AG08396 (cell line): Measurements from ENCODE around the gene ST6GALNAC4.
A peak's percentile ranks its signal among the peaks of the same experiment; 100 is the strongest.

Source experiments
- DNase-seq: peaks from one replicate; pipeline ENCODE4 v3.0.0; 2012; ENCODE audit warnings: low spot score, mixed read lengths

Gene ST6GALNAC4

DNA sequence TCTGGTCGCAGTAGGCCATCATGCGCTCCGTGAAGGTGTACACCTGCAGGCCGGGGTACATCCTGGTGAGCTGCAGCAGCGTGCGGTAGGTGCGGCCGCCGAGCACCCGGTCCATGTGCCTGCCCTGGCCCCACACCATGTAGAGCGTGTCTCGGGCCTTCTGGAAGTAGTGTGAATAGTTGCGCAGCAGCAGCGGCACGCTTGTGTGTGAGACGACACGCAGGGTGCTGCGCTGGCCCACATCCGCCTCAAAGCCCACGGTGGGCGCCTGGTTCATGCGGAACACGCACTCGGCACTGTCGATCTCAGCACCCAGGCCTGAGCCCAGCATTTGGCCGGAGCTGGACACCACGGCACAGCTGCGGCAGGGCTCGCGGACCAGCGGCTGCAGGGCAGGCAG lies 4.5 kb downstream of the ST6GALNAC4 start:
- no peak for DNase-seq

DNA sequence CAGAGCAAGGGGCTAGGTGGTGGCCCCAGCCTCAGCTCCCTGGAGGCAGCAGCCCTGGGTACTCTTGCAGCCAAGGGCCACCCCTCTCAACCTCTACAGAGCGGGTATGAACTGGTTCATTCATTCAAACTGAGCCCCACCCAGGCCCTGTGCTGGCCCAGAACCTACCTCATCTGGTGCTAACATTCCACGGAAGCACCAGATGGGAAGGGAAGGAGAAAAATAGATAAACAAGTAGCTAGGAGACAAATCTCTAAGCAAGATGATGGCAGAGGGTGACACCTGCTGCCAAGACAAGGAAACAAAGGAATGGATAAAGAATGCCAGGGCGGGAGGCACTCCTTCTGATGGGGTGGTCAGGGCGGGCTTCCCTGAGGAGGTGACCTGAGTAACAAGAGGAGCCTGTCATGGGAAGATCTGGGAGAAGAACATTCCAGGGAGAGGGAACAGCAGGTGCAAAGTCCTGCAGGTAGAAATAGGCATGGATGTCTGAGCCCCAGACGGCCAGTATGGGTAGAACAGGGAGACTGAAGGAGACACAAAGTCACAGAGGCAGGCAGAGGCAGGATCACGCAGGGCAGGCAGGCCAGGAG lies 6.1 kb downstream of the ST6GALNAC4 start:
- peak; percentile 43 for DNase-seq

DNA sequence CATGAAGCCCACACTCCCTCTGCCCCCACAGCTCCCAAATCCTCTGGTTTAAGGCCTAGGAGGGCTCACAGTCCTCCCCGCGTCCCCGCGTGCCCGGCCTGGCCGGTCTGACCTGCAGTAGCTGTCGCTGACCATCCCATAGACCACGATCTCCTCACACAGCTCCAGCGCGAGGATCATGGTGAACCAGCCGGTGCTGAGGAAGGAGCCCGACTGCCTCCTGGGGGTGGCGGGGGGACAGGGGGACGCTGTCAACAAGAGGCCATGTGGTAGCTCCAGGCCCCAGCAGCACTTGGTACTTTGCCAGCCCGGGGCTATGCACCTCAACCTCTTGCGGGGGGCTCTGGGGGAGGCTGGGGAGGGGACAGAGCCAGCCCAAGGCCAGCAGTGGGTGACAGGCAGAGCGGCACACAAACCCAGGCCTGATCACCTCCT lies 7.0 kb downstream of the ST6GALNAC4 start:
- DNase-seq = no peak

DNA sequence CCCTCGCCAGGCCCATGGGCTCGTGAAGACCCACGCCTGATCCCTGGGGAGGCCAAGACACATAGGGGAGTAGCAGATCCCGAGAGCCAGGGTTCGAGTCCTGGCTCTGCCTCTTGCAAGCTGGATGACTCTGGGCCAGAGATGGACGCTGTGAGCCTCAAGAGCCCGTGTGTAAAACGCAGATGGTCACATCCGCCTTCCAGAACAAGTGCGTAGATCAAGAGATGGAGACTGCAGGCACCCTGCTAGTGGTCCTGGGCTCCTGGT lies 8.2 kb downstream of the ST6GALNAC4 start:
- DNase-seq = no peak

DNA sequence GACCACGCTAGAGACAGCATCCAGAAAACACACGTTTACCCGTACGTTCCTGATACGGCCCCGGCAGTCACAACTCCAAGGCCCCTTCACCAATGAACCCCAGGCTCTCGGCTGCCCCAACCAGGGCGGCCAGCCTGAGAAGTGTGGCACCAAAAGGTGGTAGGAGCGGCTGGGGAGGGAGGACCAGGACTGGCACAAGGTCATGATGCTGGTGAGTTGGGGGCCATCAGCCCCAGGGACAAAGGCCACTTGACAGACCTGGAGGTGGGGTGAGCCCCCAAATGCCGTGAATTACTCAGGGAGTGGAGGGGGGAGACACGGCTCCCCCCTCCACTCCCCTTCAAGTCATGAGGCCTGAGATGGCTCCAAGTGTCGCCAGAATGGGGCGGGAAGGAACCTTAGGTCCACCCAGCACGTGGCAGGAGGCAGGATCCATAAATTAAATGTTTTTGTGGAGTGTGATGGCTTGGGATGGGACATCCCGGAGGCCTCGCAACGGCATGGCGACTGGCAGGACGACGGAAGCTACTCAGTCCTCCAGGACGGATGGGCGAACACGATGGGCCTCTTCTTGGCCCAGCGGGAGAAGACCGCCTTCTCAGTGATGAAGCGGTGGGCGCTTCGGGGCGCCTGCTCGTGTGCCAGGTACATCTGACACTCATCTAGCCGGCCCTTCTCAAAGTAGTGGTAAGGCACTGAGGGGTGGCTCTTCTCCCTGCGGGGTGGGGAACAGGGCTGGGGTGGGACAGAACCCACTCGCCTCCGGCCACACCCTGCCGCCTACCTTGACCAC lies 8.8 kb downstream of the ST6GALNAC4 start:
- no peak for DNase-seq

DNA sequence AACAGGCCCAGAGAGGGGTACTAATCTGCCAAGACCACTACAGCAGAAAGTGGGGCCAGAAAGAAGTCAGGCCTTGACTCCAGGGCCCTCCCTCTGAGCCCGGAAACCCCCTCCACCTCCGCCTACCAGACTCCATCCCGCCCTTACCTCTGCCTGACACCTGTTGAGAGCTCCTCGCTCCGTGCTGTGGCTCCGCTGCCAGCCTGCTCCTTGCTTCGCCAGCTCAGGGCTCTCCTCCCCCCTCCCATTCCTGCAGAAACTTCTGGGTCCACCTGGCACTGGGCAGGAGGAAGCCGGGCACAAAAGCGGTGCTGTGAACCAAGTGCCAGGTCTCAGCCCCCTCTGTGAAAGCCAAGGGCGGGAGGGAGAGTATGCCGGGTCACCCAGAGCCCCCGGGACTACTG lies 11.1 kb downstream of the ST6GALNAC4 start:
- DNase-seq = no peak

DNA sequence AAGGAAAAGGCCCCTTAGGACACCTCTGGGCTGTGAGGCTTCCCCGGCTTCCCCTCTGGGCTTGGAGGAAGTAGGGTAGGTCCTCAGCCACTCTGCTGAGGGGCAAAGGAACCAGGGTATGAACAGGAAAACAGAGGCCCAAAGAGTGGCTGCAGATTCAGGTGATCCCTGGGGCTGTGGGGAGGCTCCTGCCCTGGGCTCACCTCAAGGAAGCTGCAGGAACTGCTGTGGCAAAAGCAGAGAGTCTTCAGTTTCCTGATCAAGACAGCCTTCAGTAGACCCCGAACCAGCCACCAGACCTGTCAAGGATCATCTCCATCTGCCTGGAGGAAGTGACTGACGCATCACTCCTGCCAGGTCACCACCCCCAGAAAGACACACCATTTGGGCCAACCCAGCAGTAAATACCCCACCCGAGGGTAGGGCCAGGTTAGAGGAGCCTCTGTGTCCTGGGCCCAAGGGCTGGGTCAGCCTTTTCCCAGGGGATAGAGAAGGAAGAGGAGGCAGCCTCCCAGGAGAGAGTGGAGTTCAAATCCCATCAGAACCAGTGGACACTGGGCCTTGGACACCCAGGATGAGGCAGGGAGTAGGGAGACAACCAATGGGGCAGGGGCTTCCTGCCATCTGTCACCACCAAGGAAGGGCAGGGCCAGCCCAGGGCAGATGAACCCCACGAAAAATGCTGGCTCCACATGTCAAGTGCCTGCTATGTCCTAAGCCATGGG lies 11.7 kb downstream of the ST6GALNAC4 start:
- DNase-seq = no peak

DNA sequence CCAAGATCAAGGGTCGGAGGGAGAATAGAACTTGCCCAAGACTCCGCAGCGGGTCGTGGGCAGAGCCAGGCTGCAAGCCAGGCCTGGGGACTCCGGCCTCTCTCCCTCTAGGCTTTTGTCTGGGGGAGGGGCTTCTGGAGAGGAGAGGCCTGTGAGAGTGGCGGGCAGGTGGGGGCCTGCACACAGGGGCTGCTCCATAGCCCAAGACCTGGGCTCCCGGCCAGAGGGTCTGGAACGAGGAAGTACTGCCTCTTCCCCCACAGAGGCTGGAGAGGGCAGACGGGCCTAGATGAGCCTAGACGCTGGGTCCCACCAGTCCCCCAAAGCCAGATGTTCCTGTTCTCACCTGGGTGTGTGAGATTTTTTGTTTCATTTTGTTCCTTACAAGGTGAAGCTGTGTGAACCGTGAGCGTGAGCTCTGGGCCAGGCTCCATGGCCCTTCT lies 12.3 kb downstream of the ST6GALNAC4 start:
- DNase-seq = no peak

DNA sequence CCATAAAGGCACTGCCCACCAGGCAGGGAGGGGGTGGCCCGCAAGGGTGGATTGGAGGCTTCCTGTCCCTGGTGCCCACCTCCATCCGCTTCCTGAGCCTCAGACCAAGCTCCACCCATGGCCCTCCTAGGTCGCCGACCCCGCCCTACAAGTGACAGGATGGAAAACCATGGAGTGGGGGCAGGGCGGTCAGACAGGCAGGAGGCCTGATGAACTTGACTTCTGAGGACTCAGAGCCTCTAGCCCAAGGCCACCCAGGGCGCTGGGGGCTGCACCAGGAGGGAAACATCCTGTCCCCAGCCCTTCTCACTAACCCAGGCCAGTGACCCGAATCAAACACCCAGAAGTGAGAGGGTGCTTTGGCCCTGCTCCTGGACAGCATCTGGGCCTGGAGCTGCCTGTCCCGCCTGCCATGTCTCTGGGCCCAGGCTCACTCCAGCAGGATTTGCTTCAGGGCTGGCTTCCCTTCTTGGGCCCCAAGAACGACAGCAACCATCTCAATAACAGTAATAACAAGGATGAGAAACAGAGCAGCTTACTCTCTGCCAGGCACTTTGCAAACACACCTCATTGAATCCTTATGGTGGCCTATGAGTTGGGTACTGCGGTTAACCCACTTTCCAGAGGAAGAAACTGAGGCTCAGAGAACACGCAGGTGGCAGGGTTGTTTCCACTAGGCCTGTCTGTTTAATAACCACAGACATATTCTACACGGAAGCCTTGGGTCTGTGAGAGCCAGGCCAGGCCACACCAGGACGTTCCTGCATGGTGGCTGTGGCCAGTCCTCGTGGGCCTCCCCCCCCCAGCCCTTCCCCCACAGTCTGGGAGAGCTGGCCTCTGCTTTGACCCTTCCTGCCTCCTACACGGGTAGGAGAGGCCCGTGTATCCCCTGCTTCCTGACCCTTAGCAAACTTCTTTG lies 13.0 kb downstream of the ST6GALNAC4 start:
- no peak for DNase-seq

DNA sequence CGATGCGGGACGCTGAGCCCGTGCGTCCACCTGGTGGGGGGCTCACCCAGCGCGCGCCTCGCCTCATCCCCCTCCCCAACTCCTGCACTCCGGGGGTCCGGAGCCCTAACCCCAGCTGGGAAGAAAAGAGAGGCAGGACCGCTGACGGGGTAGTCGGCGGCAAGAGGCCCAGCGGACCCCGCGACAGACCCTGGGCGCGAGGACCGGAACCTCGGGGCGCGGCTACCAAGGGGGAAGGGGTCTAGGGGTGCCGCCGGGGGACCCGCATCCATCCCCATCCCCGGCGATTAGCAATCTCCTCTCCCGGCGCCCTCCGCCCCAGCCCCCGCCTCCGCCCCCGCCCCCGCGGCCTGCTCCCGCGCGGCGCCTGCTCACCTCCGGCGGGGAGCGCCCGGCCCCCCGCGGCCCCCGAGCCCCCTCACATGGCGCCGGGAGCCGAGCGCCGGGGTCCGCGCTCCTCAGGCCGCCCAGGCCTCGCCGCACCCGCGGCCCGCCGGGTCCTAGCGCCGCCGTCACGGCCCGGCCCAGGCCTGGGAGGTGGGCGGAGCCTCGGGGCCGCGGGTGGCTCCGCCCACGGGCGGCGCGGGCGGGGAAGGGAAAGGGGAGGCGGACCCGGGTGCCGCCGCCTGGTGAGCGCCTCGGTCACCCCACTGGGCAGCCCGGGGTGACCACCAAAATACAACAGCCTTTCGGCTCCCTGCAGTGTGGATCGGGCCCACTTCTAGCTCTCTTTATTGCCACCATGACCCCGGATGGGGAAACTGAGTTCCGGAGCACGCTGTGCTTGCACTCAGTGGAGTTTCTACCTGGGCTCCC lies 17.5 kb downstream of the ST6GALNAC4 start, which contains the start of gene ST6GALNAC6:
Gene ST6GALNAC6 (minus strand): TSS at position 476 of the 816 bp plus-strand sequence. CDS start 1,622 bp downstream, outside the sequence.
- peak; percentile 93 for DNase-seq

DNA sequence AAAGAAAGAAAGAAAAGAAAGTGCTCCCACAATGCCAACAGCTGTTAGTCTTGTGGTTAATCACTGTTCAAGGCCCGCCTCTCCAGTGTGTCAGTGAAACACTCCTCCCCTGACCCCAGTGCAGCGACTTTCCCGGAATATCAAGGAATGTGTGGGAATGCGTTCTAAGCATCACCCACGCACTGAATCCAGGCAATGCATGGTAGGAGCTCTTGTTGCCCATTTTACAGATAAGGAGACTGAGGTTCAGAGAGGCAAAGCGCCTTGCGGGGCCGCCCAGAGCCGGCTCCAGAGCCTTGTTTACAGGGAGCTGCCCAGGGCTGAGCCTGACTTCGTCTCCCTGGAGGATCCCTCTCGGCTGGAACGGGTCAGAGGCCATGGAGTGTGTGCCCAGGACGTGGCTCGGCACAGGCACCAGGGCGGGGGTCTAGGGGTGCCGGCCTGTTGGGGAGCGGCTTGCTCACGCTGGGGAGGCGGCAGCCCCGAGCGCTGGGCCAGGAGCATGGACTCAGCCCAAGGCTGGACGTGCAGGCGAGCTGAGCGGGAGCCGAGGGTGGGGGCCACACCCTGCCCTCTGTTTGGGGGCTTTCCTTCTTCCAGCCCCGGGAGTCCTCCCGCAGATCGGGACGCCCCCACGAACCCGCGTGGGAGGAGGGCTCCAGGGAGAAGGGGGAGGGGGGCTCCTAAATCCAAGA lies 18.3 kb downstream of the ST6GALNAC4 start:
- DNase-seq = peak; percentile 77

DNA sequence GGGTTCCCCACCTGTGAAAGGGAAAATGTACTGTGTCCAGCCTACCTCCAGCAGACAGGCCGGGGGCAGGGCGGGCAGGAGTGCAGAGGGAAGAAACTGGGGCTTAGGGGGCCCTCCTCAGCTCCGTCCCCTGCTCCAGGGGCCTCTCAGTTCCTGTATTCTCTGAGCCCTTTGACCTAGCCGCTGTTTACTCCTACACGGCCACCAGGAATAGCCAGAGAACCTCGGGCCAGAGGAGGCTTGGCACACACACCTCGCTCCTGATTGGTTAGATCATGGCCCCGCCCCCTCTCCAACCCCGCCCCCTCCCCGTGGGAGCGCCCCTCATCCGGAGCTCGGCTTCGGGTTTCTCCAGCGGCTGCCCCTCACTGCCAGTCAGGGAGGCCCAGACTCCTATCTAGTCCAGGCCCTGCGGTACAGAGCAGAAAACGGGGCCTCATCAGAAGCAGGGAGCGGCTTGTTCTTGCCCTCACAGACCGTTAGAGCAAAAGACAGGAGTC lies 19.6 kb downstream of the ST6GALNAC4 start:
- DNase-seq = peak; percentile 91

DNA sequence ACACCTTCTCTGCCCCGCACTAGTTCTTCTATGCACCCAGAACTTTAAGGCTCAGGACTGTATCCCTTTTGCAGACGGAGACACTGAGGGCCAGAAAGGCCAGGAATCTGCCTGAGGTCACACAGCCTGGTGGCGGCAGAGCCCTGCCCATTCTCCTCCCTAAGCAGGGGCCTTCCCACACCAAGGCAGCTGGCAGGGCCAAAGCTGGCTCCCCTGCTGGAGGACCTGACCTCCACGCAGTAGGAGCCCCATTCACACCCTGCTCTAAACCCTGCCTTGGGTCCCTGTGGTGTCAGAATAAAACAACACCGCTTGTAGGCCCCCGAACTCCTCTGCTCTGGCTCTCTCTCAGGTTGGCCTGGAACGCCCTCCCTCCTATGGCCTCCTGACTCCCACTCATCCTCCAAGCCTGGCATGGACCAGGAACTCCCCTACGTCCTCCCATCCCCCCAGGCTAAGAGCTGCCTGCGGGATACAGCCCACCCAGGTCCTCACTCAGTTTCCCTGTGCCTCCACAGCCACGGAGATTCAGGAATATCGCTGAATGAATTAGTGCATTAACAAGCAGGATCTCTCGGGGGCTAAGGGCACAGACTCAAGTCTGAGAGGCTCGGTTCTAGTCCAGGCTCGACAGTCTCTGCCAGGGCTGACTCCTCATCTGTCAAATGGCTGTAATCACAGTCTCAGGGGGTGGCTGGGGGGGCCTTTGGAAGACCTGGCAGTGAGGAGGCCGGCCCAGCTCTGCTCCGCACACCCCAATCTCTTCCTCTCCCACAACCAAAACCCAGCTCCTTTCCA lies 20.2 kb downstream of the ST6GALNAC4 start:
- no peak for DNase-seq

DNA sequence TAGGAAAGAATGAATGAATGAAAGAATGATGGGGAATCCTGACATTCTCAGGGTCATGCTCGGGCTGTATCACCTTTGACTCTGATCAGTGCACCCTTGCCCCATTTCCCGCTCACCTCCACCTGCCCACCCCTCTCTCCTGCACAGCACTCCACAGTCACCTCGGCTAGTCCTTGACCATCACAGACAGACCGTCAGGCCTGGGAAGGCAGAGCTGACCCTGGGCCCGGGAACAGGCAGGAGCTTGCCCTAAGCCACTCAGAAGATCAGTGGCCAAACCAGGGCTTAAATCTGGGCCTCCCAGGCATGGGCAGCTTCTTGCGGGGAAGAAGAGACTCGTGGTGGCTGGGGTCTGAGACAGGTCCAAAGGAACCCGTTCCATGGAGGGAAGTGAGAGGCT lies 21.0 kb downstream of the ST6GALNAC4 start:
- DNase-seq = no peak

DNA sequence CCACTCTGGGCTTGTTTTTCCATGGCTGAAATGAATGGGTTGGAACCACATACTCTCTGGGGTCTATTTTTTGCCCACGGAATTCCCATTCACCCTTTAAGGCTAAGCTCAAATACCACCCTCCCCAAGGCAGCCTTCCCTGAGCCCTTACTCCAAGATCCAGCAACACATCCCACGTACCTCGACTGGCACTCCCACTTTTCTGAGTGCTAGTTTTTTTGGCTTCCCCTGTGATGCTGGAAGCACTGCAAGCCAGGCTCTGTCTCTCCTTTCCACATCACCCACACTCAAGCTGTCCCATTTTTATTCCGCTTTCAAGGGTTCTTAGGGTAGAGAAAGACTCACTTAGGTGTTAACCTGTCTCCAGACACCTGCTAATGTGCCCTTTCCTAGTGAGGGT lies 23.4 kb downstream of the ST6GALNAC4 start:
- DNase-seq = no peak

DNA sequence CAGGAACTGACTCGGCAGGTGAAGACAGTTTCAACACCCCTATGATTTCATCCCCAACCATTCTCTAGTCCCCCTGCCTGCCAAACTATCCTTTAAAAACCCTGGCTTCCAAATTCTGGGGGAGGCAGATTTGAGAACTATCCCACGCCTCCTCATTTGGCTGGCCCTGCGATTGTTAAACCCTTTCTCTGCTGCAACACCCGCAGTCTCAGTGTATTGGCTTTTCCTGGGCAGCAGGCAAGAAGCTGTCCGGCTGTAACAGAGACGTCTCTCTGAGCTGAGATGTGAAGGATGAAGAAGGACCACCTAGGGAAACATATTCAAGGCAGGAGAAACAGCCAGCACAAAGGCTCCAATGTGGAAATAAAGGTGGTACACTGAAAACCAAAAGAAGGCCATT lies 24.0 kb downstream of the ST6GALNAC4 start:
- DNase-seq = no peak

DNA sequence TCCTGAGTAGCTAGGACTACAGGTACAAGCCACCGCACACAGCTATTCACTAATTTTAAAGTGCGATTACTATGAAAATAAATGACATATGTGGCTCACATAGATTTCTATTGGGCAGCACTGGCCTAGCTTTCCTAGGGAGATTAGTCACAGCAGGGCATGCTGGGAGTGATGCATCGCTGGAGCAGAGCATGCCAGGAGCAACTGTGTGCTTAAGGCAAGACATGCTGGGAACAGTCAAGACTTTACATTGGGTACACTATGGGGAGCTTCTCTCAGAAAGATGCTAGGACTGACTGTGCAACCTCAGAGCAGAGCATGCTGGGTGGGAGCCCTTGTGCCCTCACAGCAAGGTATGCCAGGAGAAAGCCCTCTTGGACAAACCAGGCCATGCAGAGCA lies 26.8 kb downstream of the ST6GALNAC4 start:
- no peak for DNase-seq

DNA sequence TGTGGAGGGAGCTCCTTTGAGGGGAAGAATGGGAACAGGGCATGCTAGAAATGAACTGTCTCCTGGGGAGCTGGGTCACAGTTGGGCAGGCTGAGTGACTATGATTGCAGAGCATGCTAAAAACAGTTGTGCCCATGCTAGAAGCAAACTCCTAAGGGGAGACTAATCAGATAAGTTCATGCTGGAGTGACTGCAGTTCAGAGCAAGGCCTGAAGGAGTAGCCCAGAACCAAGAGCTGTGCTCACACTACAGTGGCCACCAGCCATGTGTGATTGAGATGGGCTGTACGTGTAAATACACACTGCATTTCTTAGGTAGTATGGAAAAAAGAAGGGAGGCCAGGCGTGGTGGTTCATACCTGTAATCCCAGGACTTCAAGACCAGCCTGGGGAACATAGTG lies 29.0 kb downstream of the ST6GALNAC4 start:
- no peak for DNase-seq

DNA sequence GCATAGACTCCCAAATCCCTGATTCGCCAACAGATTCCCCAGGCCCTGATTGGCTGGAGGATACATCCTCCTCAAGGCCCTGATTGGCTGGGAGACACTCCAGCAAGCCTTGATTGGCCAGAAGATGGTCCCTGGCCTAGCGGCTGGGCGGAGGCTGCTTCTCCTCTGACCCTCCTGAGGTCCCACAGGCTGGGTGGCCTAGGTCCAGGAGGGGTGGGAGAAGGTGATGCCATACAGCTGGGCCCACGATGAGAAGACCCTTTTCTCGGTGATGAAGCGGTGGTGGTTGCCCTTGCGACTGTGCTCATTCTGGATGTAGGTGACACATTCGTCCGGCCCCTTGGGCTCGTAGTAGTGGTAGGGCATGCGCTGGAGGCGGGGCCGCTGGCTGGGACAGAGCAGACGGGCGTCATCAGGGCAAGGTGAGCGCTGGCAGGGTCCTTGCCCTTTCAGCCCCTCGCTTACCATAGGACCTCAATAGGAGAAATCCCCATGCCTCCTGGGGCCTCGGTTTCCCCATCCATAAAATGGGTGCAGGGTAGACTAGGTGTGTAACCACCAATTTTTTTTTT lies 30.4 kb downstream of the ST6GALNAC4 start:
- DNase-seq = no peak
